HUES64 (cell line): ENCODE measurements around the gene PON2.
A peak's percentile ranks its signal among the peaks of the same experiment; 100 is the strongest.

ENCODE experiments used
- H3K27ac ChIP-seq: 2 replicates; pipeline ENCODE4 v1.7.0; 2013; ENCODE audit warnings: low read depth, low read length, inconsistent platforms
- H3K27me3 ChIP-seq: 2 replicates; pipeline ENCODE4 v1.6.1; 2013; ENCODE audit warnings: mild to moderate bottlenecking, low read length; ENCODE audit not compliant: insufficient read depth
- H3K36me3 ChIP-seq: 2 replicates; pipeline ENCODE4 v1.6.1; 2013; ENCODE audit warnings: mild to moderate bottlenecking, low read length; ENCODE audit not compliant: insufficient read depth
- H3K4me1 ChIP-seq: 2 replicates; pipeline ENCODE4 v1.6.1; 2013; ENCODE audit warnings: mild to moderate bottlenecking, low read length, moderate library complexity; ENCODE audit not compliant: insufficient read depth
- H3K4me3 ChIP-seq: 2 replicates; pipeline ENCODE4 v1.5.1; 2013; ENCODE audit warnings: mild to moderate bottlenecking, low read length, moderate library complexity
- H3K9ac ChIP-seq: 2 replicates; pipeline ENCODE4 v1.6.1; 2013; ENCODE audit warnings: mild to moderate bottlenecking, low read depth, low read length
- H3K9me3 ChIP-seq: 2 replicates; pipeline ENCODE4 v1.6.1; 2013; ENCODE audit warnings: low read depth, low read length; ENCODE audit not compliant: insufficient read depth
- WGBS: fragments of 150-250, 120-280 bp; methylation state at CpG from one replicate; pipeline ENCODE4 v1.1.7; 2013; ENCODE audit warnings: missing lambda C conversion rate; 5-methylcytosine and 5-hydroxymethylcytosine counted together

The PON2 gene

DNA sequence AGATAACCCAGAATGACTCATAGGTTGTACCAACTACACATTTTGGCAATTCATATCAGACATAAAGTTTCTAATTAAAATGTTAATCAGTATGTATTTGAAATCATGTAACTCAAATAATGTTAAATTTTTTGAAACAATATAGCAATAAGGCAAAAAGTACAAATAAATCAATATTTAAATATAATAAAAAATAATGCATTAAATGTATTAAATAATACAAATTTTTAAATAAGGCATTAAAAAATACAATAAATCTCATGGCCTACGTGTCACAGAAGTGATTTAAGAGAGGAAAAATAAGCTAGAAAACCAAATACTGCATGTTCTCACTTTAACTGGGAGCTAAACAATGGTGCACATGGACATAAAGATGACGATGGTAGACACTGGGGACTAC lies 9.1 kb downstream of the PON2 start:
- Histone ChIP-seq H3K9me3 (peaks cover 2% of the 10 kb centered on the region; the same call in 1 of the 2 replicates), H3K4me1 (peaks cover 37% of the 10 kb centered on the region), H3K27me3 (no peaks in the 10 kb centered on the region), H3K4me3 (no peak overlapping the region), H3K27ac (no peak overlapping the region), H3K36me3 (peaks cover 21% of the 10 kb centered on the region; the same call in 1 of the 2 replicates), H3K9ac (no peak overlapping the region)
- 94% methylated on average over 2 of the region's 2 CpGs for WGBS

- peaks cover 21% of the 10 kb centered on the region; the same call in 1 of the 2 replicates for H3K36me3 ChIP-seq
- H3K27ac ChIP-seq = no peak overlapping the region
- no peak overlapping the region for H3K4me3 ChIP-seq
- peaks cover 37% of the 10 kb centered on the region for H3K4me1 ChIP-seq
- 75% methylated on average over 1 of the region's 1 CpG for WGBS
- peaks cover 2% of the 10 kb centered on the region; the same call in 1 of the 2 replicates for H3K9me3 ChIP-seq
- H3K27me3 ChIP-seq = no peaks in the 10 kb centered on the region
- H3K9ac ChIP-seq = no peak overlapping the region
Measured at GRCh38 chr7:95424716-95425115, 10.1 kb downstream of the PON2 start.

- H3K4me1 ChIP-seq = peaks cover 20% of the 10 kb centered on the region
- no peak overlapping the region for H3K4me3 ChIP-seq
- no peaks in the 10 kb centered on the region for H3K9me3 ChIP-seq
- no peaks in the 10 kb centered on the region for H3K27me3 ChIP-seq
- H3K9ac ChIP-seq = no peak overlapping the region
- H3K36me3 ChIP-seq = peaks cover 21% of the 10 kb centered on the region; the same call in 1 of the 2 replicates
- H3K27ac ChIP-seq = no peak overlapping the region
Measured at GRCh38 chr7:95421847-95422444, 12.9 kb downstream of the PON2 start.

GRCh38 chr7:95421000-95421846 lies 13.6 kb downstream of the PON2 start:
- WGBS = 92% methylated on average over 2 of the region's 2 CpGs
- no peaks in the 10 kb centered on the region for H3K9me3 ChIP-seq
- H3K9ac ChIP-seq = no peak overlapping the region
- H3K36me3 ChIP-seq = peaks cover 25% of the 10 kb centered on the region; the same call in 1 of the 2 replicates
- peaks cover 15% of the 10 kb centered on the region for H3K4me1 ChIP-seq
- no peaks in the 10 kb centered on the region for H3K27me3 ChIP-seq
- no peak overlapping the region for H3K27ac ChIP-seq
- H3K4me3 ChIP-seq = no peak overlapping the region

- Histone ChIP-seq H3K27me3 (no peaks in the 10 kb centered on the region), H3K9me3 (no peaks in the 10 kb centered on the region), H3K9ac (no peak overlapping the region), H3K27ac (no peak overlapping the region), H3K4me3 (no peak overlapping the region), H3K36me3 (peaks cover 77% of the 10 kb centered on the region), H3K4me1 (peaks cover 4% of the 10 kb centered on the region; the same call in 1 of the 2 replicates)
- WGBS = 89% methylated on average over 4 of the region's 4 CpGs
Measured at GRCh38 chr7:95412075-95412474, 22.8 kb downstream of the PON2 start.

GRCh38 chr7:95411666-95412065 lies 23.2 kb downstream of the PON2 start:
- no peaks in the 10 kb centered on the region for H3K9me3 ChIP-seq
- H3K4me1 ChIP-seq = peaks cover 4% of the 10 kb centered on the region; the same call in 1 of the 2 replicates
- no peak overlapping the region for H3K4me3 ChIP-seq
- no peak overlapping the region for H3K27ac ChIP-seq
- 90% methylated on average over 4 of the region's 4 CpGs for WGBS
- H3K27me3 ChIP-seq = no peaks in the 10 kb centered on the region
- H3K9ac ChIP-seq = no peak overlapping the region
- peaks cover 81% of the 10 kb centered on the region for H3K36me3 ChIP-seq

DNA sequence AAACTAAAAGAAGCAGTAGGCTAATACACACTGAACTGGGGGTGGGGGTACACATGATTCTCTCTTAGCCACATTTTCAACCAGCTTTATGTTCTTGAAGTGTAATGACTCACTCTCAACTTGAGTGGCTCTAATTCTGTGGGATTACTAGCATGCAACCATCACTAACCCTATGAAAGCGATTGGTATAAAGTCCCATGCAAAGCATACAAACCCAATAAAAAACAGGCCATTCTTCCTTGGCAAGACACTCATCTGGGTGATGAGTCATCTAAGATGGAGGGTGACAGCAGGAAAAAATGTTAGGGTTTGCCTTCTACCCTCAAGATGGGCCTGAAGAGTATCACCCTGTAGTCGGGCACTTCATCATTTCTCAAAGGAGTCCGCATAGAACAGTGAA lies 23.8 kb downstream of the PON2 start:
- Histone ChIP-seq H3K4me3 (no peak overlapping the region), H3K36me3 (peaks cover 81% of the 10 kb centered on the region), H3K9me3 (no peaks in the 10 kb centered on the region), H3K27ac (no peak overlapping the region), H3K27me3 (no peaks in the 10 kb centered on the region), H3K4me1 (peaks cover 4% of the 10 kb centered on the region; the same call in 1 of the 2 replicates), H3K9ac (no peak overlapping the region)
- WGBS = 96% methylated on average over 3 of the region's 3 CpGs

DNA sequence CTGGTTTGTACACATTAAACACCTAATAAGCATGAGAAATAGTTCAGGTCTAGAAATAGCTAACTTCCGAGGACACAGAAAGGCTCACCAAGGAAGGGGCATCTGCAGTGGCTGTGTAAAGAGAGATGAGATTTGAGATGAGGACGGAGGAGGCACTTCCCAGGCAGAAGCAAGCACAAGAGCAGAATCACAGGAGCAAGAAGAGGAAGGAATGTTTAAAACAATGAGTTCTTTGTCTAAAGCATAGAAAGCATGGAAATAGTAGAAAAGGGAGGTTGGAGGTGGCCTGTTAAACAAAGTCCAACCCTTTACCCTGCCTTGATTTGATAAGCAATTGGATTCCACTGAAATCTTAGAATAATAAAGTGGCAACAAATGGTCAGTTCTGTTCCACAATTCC lies 27.1 kb downstream of the PON2 start:
- WGBS = 73% methylated on average over 2 of the region's 2 CpGs
- no peak overlapping the region for H3K9ac ChIP-seq
- H3K9me3 ChIP-seq = no peaks in the 10 kb centered on the region
- H3K36me3 ChIP-seq = peaks cover 89% of the 10 kb centered on the region
- H3K27ac ChIP-seq = 0 out of 2 replicates have a peak overlapping the region, but pooled peaks have one; percentile 10
- H3K4me1 ChIP-seq = peaks cover 4% of the 10 kb centered on the region; the same call in 1 of the 2 replicates
- no peaks in the 10 kb centered on the region for H3K27me3 ChIP-seq
- H3K4me3 ChIP-seq = no peak overlapping the region

DNA sequence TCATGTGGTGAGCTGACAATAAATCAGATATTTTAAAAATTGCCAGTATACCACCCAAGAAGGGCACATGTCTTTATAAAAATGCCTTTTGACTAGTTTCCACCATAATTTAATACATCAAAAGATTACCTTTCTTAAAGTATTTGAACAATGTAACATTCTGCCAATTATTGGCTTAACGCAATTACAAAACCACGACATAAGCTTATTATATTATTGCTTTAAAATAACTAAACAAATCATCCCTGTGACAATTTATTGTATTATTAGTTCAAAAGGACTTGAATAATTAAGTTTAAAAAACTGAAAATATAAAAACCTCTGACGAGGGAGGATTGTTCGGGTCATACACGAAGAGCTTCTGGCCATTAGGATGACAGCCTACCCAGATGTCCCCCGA lies 29.0 kb downstream of the PON2 start:
- H3K36me3 ChIP-seq = peaks cover 69% of the 10 kb centered on the region
- H3K4me3 ChIP-seq = no peak overlapping the region
- H3K9ac ChIP-seq = no peak overlapping the region
- peaks cover 4% of the 10 kb centered on the region; the same call in 1 of the 2 replicates for H3K4me1 ChIP-seq
- no peaks in the 10 kb centered on the region for H3K27me3 ChIP-seq
- H3K27ac ChIP-seq = no peak overlapping the region
- WGBS = 95% methylated on average over 4 of the region's 6 CpGs
- no peaks in the 10 kb centered on the region for H3K9me3 ChIP-seq

DNA sequence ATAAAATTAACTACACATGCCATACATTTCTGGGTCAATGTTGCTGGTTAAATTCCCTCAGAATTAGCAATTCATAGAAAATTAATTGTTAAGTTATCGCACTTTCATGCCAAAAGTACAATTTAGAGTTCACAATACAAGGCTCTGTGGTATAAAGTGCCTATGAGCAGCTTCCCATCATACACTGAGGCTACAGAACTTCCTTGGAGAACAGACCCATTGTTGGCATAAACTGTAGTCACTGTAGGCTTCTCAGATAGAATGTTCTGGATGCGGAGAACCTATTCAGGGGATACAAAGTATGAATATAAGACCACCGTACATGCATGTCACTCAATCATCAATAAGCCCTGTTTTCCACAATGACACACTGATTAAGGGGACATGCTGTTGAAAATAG lies 29.6 kb downstream of the PON2 start:
- H3K27ac ChIP-seq = no peak overlapping the region
- WGBS = 94% methylated on average over 3 of the region's 3 CpGs
- peaks cover 63% of the 10 kb centered on the region for H3K36me3 ChIP-seq
- H3K27me3 ChIP-seq = no peaks in the 10 kb centered on the region
- H3K9me3 ChIP-seq = no peaks in the 10 kb centered on the region
- H3K4me3 ChIP-seq = no peak overlapping the region
- peaks cover 4% of the 10 kb centered on the region; the same call in 1 of the 2 replicates for H3K4me1 ChIP-seq
- no peak overlapping the region for H3K9ac ChIP-seq

- H3K27me3 ChIP-seq = no peaks in the 10 kb centered on the region
- H3K4me3 ChIP-seq = no peak overlapping the region
- H3K36me3 ChIP-seq = peaks cover 57% of the 10 kb centered on the region
- H3K4me1 ChIP-seq = peaks cover 4% of the 10 kb centered on the region; the same call in 1 of the 2 replicates
- 80% methylated on average over 4 of the region's 4 CpGs for WGBS
- no peak overlapping the region for H3K27ac ChIP-seq
- no peaks in the 10 kb centered on the region for H3K9me3 ChIP-seq
- no peak overlapping the region for H3K9ac ChIP-seq
Measured at GRCh38 chr7:95404316-95404865, 30.4 kb downstream of the PON2 start.
